Measurements from ENCODE around the gene PPFIBP2.

DNA sequence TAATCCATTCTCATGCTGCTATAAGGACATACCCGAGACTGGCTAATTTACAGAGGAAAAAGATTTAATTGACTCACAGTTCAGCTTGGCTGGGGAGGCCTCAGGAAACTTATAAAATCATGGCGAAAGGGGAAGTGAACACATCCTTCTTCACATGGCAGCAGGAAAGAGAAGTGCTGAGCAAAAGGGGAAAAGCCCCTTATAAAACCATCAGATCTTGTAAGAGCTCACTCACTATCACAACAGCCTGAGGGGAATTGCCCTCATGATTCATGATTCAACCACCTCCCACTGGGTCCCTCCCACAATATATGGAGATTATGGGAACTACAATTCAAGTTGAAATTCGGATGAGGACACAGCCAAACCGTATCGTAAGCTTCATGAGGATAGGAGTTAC is 163.3 kb downstream of the PPFIBP2 start:
- TF ChIP-seq, protein P1, sequence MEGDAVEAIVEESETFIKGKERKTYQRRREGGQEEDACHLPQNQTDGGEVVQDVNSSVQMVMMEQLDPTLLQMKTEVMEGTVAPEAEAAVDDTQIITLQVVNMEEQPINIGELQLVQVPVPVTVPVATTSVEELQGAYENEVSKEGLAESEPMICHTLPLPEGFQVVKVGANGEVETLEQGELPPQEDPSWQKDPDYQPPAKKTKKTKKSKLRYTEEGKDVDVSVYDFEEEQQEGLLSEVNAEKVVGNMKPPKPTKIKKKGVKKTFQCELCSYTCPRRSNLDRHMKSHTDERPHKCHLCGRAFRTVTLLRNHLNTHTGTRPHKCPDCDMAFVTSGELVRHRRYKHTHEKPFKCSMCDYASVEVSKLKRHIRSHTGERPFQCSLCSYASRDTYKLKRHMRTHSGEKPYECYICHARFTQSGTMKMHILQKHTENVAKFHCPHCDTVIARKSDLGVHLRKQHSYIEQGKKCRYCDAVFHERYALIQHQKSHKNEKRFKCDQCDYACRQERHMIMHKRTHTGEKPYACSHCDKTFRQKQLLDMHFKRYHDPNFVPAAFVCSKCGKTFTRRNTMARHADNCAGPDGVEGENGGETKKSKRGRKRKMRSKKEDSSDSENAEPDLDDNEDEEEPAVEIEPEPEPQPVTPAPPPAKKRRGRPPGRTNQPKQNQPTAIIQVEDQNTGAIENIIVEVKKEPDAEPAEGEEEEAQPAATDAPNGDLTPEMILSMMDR (IDR thresholded peaks at IDR 0.05): no peak
- TF ChIP-seq POLR2AphosphoS5 (IDR thresholded peaks at IDR 0.05; ENCODE audit: low read depth, low read length) (no peak), TCF7L2 (IDR thresholded peaks at IDR 0.05; ENCODE audit: low read depth, low read length) (no peak), SIN3A (IDR thresholded peaks at IDR 0.05; ENCODE audit: borderline replicate concordance, insufficient read depth, low read depth, low read length) (no peak)
- TF ChIP-seq, protein P2, sequence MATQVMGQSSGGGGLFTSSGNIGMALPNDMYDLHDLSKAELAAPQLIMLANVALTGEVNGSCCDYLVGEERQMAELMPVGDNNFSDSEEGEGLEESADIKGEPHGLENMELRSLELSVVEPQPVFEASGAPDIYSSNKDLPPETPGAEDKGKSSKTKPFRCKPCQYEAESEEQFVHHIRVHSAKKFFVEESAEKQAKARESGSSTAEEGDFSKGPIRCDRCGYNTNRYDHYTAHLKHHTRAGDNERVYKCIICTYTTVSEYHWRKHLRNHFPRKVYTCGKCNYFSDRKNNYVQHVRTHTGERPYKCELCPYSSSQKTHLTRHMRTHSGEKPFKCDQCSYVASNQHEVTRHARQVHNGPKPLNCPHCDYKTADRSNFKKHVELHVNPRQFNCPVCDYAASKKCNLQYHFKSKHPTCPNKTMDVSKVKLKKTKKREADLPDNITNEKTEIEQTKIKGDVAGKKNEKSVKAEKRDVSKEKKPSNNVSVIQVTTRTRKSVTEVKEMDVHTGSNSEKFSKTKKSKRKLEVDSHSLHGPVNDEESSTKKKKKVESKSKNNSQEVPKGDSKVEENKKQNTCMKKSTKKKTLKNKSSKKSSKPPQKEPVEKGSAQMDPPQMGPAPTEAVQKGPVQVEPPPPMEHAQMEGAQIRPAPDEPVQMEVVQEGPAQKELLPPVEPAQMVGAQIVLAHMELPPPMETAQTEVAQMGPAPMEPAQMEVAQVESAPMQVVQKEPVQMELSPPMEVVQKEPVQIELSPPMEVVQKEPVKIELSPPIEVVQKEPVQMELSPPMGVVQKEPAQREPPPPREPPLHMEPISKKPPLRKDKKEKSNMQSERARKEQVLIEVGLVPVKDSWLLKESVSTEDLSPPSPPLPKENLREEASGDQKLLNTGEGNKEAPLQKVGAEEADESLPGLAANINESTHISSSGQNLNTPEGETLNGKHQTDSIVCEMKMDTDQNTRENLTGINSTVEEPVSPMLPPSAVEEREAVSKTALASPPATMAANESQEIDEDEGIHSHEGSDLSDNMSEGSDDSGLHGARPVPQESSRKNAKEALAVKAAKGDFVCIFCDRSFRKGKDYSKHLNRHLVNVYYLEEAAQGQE (IDR thresholded peaks at IDR 0.05; ENCODE audit: insufficient read depth in 1 of 2, low read depth in 2 of 2, low read length in 1 of 2): no peak
